Prostate gland (tissue), 2 donors: Measurements from ENCODE around the gene SPRED1. TPM values are rescaled to one million over a fixed set of nuclear protein-coding genes. Genes with fewer than 3 reads are reported as not detected.

Experiments
- DNase-seq: peaks from one replicate; pipeline ENCODE4 v3.0.0-alpha.2; 2019; ENCODE audit warnings: low spot score
- H3K27ac ChIP-seq, 2 donors: fragments of 200-600 bp; sonication (generic); 2 replicates each; pipeline ENCODE4 v1.5.1; 2017 to 2019
- H3K27me3 ChIP-seq: fragments of 200-600 bp; sonication (generic); replicated peaks from 2 replicates; pipeline ENCODE4 v1.5.1; 2019; ENCODE audit not compliant: insufficient read depth
- H3K36me3 ChIP-seq, 2 donors: fragments of 200-600 bp; sonication (generic); 1 replicate in 1 of 2; 2 replicates in 1 of 2; pipeline versions ENCODE4 v1.5.1 to v1.8.1; 2017 to 2019
- H3K4me1 ChIP-seq: fragments of 200-600 bp; sonication (generic); replicated peaks from 2 replicates; pipeline ENCODE4 v1.5.1; 2019
- H3K4me3 ChIP-seq, 2 donors: fragments of 200-600 bp; sonication (generic); 2 replicates each; pipeline ENCODE4 v1.5.1; 2017 to 2019
- H3K9me3 ChIP-seq: fragments of 200-600 bp; sonication (generic); 2 replicates; pipeline ENCODE4 v1.5.1; 2017
- POLR2A ChIP-seq: fragments of 450-650 bp; IDR thresholded peaks from one replicate; pipeline ENCODE4 v1.6.1; 2016; ENCODE audit warnings: antibody characterized with exemption, mild to moderate bottlenecking
- POLR2AphosphoS5 ChIP-seq: sonication (generic); formaldehyde crosslinking; IDR thresholded peaks from one replicate; pipeline ENCODE4 v1.6.1; 2017; ENCODE audit warnings: antibody characterized with exemption
- whole genome bisulfite sequencing: methylation state at CpG from one replicate; pipeline ENCODE4 v1.1.5; 2018; 5-methylcytosine and 5-hydroxymethylcytosine counted together
- intact Hi-C: fragments of 100-400 bp; cut with DNase I; formaldehyde crosslinking; loops from one replicate; pipeline ENCODE4 v1.14.2; 2022
- total RNA-seq, 2 donors: library from RNA; depleted of rRNA; stranded (reverse); fragments of >200 nt; gene quantifications; one replicate each; pipeline ENCODE4 v1.1.0, GENCODE V29; 2016
- TF ChIP-seq, protein P1 (sequence below), 4 experiments: fragments of 200-600 bp in 2 of 4; fragments of 450-650 bp in 2 of 4; sonication (generic) in 2 of 4; IDR thresholded peaks; 1 replicate in 3 of 4; 2 replicates in 1 of 4; pipeline ENCODE4 v1.5.1; 2016 to 2019; ENCODE audit warnings: antibody characterized with exemption in 4 of 4, mild to moderate bottlenecking in 2 of 4, moderate library complexity in 2 of 4

Gene SPRED1
- total RNA-seq, 2 donors from 2014 or later = 9.5 to 13.3 TPM

DNA sequence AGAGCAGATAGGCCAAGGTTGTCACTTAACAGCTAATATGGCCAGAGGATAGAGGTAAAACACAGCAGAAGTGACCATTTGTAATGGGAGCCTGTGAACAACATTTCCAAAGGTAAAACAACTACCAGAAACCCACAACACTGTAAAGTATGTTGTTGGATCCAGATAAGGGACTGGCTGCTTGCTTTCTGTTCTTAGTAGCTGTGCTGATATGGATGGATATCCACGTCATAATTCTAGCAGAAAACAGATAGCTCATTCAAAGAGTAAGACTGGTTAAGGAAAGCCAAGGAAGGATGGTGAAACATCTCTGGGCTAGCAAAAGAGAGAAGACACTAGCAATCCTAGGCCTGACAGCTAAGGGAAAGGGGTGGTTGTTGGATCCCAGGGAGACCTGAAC, 36.9 kb upstream of the SPRED1 start:
- no peak overlapping the region for H3K4me3 ChIP-seq
- H3K27ac ChIP-seq = no peak overlapping the region
- H3K9me3 ChIP-seq = no peaks in the 10 kb centered on the region
- H3K36me3 ChIP-seq = no peaks in the 10 kb centered on the region
- no peaks in the 10 kb centered on the region for H3K27me3 ChIP-seq
- TF ChIP-seq POLR2AphosphoS5 (no peak), POLR2A (no peak)
- TF ChIP-seq, protein P1, sequence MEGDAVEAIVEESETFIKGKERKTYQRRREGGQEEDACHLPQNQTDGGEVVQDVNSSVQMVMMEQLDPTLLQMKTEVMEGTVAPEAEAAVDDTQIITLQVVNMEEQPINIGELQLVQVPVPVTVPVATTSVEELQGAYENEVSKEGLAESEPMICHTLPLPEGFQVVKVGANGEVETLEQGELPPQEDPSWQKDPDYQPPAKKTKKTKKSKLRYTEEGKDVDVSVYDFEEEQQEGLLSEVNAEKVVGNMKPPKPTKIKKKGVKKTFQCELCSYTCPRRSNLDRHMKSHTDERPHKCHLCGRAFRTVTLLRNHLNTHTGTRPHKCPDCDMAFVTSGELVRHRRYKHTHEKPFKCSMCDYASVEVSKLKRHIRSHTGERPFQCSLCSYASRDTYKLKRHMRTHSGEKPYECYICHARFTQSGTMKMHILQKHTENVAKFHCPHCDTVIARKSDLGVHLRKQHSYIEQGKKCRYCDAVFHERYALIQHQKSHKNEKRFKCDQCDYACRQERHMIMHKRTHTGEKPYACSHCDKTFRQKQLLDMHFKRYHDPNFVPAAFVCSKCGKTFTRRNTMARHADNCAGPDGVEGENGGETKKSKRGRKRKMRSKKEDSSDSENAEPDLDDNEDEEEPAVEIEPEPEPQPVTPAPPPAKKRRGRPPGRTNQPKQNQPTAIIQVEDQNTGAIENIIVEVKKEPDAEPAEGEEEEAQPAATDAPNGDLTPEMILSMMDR (IDR thresholded peaks at IDR 0.05) = no peak
- no peaks in the 10 kb centered on the region for H3K4me1 ChIP-seq
- WGBS = 96% methylated on average over 1 of the region's 1 CpG
- intact Hi-C loops = no loop called here
- no peak for DNase-seq

DNA sequence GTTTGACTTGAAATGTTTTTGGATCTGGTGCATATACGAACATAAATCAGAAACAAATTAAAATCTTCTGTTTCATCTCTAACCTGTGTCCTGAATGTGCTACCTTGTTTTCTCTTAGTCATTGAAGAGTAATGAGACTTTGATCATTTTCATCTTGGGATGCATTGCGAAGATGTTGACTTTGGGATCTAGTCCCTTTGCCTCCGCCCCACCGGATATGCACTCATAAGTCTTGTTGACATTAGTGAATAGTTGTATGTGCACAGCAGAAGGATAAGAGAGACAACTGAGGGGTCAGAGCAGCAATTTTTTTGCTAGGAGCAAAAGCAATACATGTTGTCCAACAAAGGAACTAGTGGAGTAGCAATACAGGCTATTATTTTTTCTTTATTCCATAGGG, 35.9 kb upstream of the SPRED1 start:
- peak; percentile 20 for DNase-seq
- no peak for TF ChIP-seq POLR2A
- Histone ChIP-seq H3K36me3 (no peaks in the 10 kb centered on the region), H3K27me3 (no peaks in the 10 kb centered on the region), H3K4me1 (no peaks in the 10 kb centered on the region), H3K9me3 (no peaks in the 10 kb centered on the region), H3K27ac (no peak overlapping the region), H3K4me3 (no peak overlapping the region)
- intact Hi-C loops = no loop called here
- WGBS = 50% methylated on average over 4 of the region's 4 CpGs

DNA sequence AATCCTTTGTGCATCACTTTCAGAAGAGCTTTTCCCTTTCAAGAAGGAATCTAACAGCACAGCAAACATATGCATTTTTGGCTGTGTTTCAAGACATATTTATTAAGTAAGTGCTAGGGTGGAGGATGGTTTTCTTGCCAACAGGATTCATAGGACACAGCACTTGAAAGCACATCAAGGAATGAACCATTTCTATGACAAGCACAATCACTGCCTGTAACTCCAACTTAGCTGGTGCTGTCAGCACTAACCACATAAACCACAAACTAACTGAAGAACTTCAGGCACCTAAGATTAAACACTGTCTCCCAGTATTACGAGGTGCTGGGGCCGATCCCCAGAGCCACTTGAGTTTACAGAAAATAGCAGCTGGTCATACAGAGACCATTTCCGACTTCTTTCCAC, 35.4 kb upstream of the SPRED1 start:
- Histone ChIP-seq H3K27me3 (no peaks in the 10 kb centered on the region), H3K4me3 (no peak overlapping the region), H3K36me3 (no peaks in the 10 kb centered on the region), H3K27ac (no peak overlapping the region), H3K9me3 (no peaks in the 10 kb centered on the region), H3K4me1 (no peaks in the 10 kb centered on the region)
- TF ChIP-seq POLR2A = no peak
- TF ChIP-seq, protein P1 (IDR thresholded peaks at IDR 0.05) = no peak
- TF ChIP-seq POLR2AphosphoS5 = no peak
- no peak for DNase-seq
- 38% methylated on average over 3 of the region's 3 CpGs for WGBS
- intact Hi-C loops = no loop called here

DNA sequence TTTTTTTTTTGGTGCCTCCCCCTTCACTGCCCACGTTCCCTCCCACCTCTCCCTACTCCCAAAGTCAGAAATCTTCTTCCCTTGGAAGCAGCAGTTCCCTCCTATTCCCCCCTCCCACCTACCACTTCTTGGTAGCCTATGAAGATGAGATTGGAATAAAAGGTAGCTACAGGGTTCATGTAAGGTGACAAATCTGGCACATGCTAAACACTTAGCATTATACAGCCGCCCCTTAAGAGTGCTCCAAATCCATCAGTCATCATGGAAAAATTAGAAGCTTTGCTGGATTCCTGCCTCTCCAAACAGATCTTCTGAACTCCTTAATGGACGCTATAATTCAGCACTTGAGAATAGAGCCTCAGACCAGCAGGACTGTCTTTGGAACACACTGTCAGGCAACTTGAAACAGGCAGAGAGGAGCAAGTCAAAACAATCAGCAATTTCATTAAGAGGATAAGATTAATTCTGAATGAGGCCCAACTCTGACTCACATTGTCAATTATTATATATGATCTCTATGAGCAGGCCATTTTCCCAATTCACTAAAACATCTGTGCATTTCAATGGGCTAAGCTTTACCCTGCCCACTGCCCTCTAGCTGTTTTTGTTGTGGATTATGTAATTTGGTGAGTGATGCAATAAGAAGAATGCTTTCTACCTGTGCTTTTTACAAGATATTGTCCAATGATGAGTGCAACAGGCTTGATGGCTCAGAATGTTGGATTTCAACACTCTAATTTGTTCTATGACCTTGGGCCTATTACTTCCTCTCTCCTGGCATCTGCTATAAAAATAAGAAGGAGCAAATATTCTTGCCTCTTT, 34.6 kb upstream of the SPRED1 start:
- Histone ChIP-seq H3K27me3 (no peaks in the 10 kb centered on the region), H3K4me3 (no peak overlapping the region), H3K36me3 (no peaks in the 10 kb centered on the region), H3K9me3 (no peaks in the 10 kb centered on the region), H3K27ac (no peak overlapping the region), H3K4me1 (no peaks in the 10 kb centered on the region)
- 34% methylated on average over 3 of the region's 3 CpGs for WGBS
- intact Hi-C loops = no loop called here
- TF ChIP-seq POLR2A (no peak), POLR2AphosphoS5 (no peak)
- TF ChIP-seq, protein P1 (IDR thresholded peaks at IDR 0.05) = no peak
- DNase-seq = no peak

DNA sequence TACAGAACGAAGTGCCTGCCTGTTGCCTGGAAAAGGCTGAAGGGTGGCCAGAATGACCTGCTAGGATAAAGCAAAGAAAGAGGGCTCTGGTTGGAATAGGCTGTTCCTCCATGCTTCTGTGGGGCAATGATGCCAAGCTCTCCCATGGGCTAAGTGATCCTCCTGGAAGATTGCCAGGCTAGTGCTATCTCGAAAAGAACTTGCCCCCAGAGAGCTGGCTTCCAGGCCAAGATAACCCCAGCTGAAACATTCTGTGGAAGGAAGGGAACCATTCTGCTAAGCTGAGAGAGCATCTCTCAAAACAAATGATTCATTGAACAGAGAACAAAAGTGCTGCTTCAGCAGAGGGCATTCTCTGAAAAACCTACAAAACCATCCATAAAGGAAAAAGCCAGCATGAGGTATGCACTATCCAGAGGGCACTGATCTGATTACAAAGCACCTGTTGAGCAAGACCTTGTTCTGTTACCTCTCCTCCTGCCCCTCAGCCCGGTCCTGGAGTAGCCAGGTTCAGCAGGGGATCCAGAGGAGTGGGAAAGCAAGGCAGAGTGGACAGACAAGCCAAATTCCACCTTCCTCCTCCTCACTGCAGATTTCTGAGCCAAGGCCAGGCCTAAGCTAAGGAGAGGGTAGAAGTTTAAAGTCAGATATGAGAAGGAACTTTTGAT, 31.9 kb upstream of the SPRED1 start:
- intact Hi-C loops = no loop called here
- no peak for DNase-seq

More for the DNA sequence above, 31.9 kb upstream of the SPRED1 start:
- Histone ChIP-seq H3K4me1 (no peaks in the 10 kb centered on the region), H3K27ac (no peak overlapping the region), H3K36me3 (no peaks in the 10 kb centered on the region), H3K4me3 (no peak overlapping the region), H3K9me3 (no peaks in the 10 kb centered on the region), H3K27me3 (no peaks in the 10 kb centered on the region)
- 75% methylated on average over 3 of the region's 3 CpGs for WGBS
- TF ChIP-seq POLR2A = no peak
- no peak for TF ChIP-seq POLR2AphosphoS5
- TF ChIP-seq, protein P1 (IDR thresholded peaks at IDR 0.05) = no peak
